ENCODE results near the gene PPP4R4.

Gene PPP4R4, protein sequence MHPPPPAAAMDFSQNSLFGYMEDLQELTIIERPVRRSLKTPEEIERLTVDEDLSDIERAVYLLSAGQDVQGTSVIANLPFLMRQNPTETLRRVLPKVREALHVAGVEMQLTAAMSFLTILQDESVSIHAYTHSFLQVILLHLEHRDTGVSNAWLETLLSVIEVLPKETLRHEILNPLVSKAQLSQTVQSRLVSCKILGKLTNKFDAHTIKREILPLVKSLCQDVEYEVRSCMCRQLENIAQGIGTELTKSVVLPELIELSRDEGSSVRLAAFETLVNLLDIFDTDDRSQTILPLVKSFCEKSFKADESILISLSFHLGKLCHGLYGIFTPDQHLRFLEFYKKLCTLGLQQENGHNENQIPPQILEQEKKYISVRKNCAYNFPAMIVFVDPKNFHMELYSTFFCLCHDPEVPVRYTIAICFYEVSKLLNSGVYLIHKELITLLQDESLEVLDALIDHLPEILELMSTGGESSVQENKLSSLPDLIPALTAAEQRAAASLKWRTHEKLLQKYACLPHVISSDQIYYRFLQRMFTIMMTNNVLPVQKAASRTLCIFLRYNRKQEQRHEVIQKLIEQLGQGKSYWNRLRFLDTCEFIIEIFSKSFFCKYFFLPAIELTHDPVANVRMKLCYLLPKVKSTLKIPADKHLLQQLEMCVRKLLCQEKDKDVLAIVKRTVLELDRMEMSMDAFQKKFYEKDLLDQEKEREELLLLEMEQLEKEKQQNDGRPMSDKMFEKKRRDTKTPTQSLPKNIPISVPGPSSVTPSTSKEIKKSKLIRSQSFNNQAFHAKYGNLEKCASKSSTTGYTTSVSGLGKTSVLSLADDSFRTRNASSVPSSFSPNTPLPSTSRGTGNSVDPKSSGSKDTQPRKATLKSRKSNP

DNA sequence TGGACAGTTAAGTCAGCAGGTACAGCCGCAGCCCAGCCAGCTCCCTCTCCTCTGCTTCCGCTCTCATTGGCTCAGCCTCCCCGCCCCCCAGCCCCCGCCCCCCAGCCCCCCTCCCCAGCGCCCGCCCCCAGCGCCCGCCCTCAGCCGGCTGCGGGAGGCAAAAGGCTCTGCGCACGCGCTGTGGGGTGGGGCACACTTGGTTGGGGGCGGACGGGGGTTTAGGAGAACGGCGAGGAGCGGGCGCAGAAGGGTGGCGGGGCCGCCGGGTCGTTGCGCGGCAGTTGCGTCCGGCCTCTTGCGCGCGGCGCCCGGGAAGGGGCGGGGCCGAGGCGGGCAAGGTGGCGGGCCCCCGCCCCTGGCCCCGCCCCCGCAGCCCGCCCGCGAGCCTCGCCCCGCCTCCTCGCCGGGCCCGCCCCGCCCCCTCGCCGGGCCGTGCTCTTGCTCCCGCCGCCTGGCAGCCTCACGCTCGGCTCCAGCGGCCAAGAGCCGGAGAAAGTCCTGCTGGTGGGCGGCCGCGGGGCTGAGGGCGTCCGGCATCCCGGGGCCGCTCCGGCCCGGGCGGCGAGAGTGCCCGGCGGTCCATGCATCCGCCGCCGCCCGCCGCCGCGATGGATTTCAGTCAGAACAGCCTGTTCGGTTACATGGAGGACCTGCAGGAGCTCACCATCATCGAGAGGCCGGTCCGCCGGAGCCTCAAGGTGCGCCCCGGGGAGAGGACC, at the start of gene PPP4R4:
PPP4R4 (plus strand) TSS at position 438 of the 719 bp plus-strand sequence; CDS start at position 582, 144 bp downstream.
- DNase-seq (ENCODE audit: low read depth, low spot score) = peak; percentile 70
- in situ Hi-C loops (cut with HindIII; ENCODE audit: low sequenced_read_pairs) = no loop called here
- TF ChIP-seq, protein P1, sequence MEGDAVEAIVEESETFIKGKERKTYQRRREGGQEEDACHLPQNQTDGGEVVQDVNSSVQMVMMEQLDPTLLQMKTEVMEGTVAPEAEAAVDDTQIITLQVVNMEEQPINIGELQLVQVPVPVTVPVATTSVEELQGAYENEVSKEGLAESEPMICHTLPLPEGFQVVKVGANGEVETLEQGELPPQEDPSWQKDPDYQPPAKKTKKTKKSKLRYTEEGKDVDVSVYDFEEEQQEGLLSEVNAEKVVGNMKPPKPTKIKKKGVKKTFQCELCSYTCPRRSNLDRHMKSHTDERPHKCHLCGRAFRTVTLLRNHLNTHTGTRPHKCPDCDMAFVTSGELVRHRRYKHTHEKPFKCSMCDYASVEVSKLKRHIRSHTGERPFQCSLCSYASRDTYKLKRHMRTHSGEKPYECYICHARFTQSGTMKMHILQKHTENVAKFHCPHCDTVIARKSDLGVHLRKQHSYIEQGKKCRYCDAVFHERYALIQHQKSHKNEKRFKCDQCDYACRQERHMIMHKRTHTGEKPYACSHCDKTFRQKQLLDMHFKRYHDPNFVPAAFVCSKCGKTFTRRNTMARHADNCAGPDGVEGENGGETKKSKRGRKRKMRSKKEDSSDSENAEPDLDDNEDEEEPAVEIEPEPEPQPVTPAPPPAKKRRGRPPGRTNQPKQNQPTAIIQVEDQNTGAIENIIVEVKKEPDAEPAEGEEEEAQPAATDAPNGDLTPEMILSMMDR (IDR thresholded peaks at IDR 0.05; ENCODE audit: low read depth, low read length) = no peak
- H3K4me3 ChIP-seq (ENCODE audit: low read depth, low read length) = peak within 1 kb of the TSS; percentile 49

GRCh38 chr14:94124582-94125377, 49.3 kb upstream of the PPP4R4 start:
- no peak for DNase-seq (ENCODE audit: low read depth, low spot score)
- TF ChIP-seq, protein P1 (IDR thresholded peaks at IDR 0.05; ENCODE audit: low read depth, low read length) = no peak
- H3K4me3 ChIP-seq (ENCODE audit: low read depth, low read length) = no peak overlapping the region
- in situ Hi-C loops (cut with HindIII; ENCODE audit: low sequenced_read_pairs) = no loop called here

DNA sequence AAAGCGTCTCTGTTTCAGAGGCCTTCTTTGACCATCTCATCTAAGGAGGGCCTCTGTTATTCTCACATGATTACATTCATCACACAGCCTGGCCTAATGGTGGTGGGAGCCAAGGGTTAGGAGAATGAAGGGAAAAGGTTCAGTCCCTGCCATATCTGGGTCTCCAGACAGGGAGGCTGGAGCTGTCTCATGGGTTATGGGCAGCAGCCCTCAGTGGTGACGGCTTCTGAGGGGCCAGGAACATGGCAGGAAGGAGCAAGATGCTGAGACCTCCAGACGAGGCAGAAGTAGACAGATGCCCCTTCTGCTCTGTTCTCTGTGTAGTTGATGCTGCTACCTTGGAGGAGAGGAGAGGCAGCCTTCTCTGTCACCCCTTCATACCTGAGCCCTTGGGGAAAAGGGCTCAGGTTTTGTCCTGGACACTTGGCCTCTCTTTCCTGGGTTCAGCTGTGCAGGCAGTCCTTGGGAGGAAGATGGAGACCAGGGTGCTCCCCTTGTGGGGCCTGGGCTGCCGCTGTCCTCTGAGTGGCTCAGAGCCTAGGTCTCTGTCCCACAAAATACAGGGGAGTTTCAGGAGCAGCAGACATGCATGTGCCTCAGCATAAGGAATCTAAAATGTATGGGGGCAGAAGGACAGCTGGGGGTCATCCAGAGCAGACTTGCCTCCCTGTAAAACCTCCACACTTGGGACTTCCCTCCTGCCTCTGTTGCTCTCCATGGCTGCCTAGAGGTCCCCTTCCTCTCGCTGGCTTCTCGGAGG, 48.3 kb upstream of the PPP4R4 start:
- TF ChIP-seq, protein P1 (IDR thresholded peaks at IDR 0.05; ENCODE audit: low read depth, low read length) = no peak
- in situ Hi-C loops (cut with HindIII; ENCODE audit: low sequenced_read_pairs) = no loop called here
- no peak overlapping the region for H3K4me3 ChIP-seq (ENCODE audit: low read depth, low read length)
- DNase-seq (ENCODE audit: low read depth, low spot score) = no peak

DNA sequence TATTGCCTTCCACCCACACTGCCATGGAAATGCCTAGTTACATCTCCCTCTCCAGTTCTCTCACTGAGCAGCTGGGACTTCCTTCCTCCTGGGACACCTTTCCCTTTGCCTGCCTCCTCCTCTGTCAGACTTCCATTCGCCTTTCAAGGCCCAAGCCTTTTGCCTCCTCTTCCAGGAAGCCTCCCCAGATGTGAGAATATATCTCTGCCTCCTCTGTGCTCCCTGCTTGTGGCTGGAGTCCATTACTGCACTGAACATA, 47.8 kb upstream of the PPP4R4 start:
- DNase-seq (ENCODE audit: low read depth, low spot score) = no peak
- TF ChIP-seq, protein P1 (IDR thresholded peaks at IDR 0.05; ENCODE audit: low read depth, low read length) = no peak
- H3K4me3 ChIP-seq (ENCODE audit: low read depth, low read length) = no peak overlapping the region
- in situ Hi-C loops (cut with HindIII; ENCODE audit: low sequenced_read_pairs) = no loop called here

DNA sequence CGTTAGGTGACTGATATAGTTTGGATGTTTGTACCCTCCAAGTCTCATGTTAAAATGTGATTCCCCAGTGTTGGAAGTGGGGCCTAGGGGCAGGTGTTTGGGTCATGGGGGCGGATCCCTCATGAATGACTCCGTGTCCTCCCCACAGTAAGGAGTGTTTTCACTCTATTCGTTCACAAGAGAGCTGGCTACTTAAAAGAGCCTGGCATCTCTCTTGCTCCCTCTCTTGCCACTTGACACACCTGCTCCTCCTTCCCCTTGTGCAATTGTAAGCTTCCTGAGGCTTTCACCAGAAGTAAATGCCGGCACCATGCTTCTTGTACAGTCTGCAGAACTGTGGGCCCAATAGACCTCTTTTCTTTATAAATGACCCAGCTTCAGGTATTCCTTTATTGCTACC, 47.3 kb upstream of the PPP4R4 start:
- TF ChIP-seq, protein P1 (IDR thresholded peaks at IDR 0.05; ENCODE audit: low read depth, low read length) = no peak
- H3K4me3 ChIP-seq (ENCODE audit: low read depth, low read length) = no peak overlapping the region
- DNase-seq (ENCODE audit: low read depth, low spot score) = no peak
- in situ Hi-C loops (cut with HindIII; ENCODE audit: low sequenced_read_pairs) = no loop called here
